SK-N-MC (cell line): ENCODE data around the gene ZMIZ1.

Experiments
- EZH2 ChIP-seq: fragments of 200-600 bp; sonication (generic); IDR thresholded peaks from one replicate; pipeline ENCODE4 v1.6.1; 2017; ENCODE audit warnings: antibody characterized with exemption
- POLR2AphosphoS5 ChIP-seq: IDR thresholded peaks from 2 replicates; pipeline ENCODE4 v1.6.1; 2012; ENCODE audit warnings: mild to moderate bottlenecking, low read depth, low read length, borderline replicate concordance

- TF ChIP-seq EZH2 (no peak), POLR2AphosphoS5 (no peak)
These were observed 77.9 kb downstream of the ZMIZ1 start for GRCh38 chr10:79146611-79147130.
